Body of pancreas (tissue), 4 donors: ENCODE results near the gene CELF5.

Source experiments
- POLR2A ChIP-seq, 3 donors: fragments of 450-650 bp; IDR thresholded peaks; one replicate each; pipeline ENCODE4 v1.6.1; 2016; ENCODE audit warnings: antibody characterized with exemption in 3 of 3, mild to moderate bottlenecking in 2 of 3
- TF ChIP-seq, protein P1 (sequence below), 7 experiments: fragments of 450-650 bp in 4 of 7; fragments of 200-600 bp in 3 of 7; sonication (generic) in 3 of 7; IDR thresholded peaks; one replicate each; pipeline ENCODE4 v1.5.1; 2016 to 2019; ENCODE audit warnings: antibody characterized with exemption in 7 of 7

DNA sequence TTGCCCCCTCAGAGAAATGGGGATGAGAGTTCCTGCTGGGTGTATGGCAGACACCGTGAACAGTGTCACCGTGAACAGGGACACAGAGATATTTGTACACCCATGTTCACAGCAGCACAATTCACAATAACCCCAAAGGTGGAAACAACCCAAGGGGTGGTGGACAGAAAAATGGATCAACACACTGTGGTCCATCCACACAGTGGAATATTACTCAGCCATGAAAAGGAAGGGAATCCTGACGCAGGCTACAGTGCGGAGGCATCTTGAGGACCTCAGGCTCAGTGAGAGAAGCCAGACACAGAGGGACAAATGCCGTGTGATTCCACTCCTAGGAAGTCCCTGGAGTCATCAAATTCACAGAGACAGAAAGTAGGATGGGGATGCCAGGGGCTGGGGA, 7.6 kb upstream of the CELF5 start:
- TF ChIP-seq, protein P1, sequence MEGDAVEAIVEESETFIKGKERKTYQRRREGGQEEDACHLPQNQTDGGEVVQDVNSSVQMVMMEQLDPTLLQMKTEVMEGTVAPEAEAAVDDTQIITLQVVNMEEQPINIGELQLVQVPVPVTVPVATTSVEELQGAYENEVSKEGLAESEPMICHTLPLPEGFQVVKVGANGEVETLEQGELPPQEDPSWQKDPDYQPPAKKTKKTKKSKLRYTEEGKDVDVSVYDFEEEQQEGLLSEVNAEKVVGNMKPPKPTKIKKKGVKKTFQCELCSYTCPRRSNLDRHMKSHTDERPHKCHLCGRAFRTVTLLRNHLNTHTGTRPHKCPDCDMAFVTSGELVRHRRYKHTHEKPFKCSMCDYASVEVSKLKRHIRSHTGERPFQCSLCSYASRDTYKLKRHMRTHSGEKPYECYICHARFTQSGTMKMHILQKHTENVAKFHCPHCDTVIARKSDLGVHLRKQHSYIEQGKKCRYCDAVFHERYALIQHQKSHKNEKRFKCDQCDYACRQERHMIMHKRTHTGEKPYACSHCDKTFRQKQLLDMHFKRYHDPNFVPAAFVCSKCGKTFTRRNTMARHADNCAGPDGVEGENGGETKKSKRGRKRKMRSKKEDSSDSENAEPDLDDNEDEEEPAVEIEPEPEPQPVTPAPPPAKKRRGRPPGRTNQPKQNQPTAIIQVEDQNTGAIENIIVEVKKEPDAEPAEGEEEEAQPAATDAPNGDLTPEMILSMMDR (IDR thresholded peaks at IDR 0.05): no peak
- no peak for TF ChIP-seq POLR2A (IDR thresholded peaks at IDR 0.05)
